RWPE2 (cell line): ENCODE results near the gene UNC93B1.

Experiments
- ATAC-seq: fragments of 200-7000 bp; cut with Tn5 transposase; 3 replicates; pipeline ENCODE4 v1.9.1; 2021; ENCODE audit warnings: low read depth
- DNase-seq: peaks from one replicate; pipeline ENCODE4 v3.0.0-alpha.2; 2020; ENCODE audit warnings: low spot score
- H3K27ac ChIP-seq: fragments of 450-650 bp; 2 replicates; pipeline ENCODE4 v1.5.1; 2017; ENCODE audit warnings: mild to moderate bottlenecking; ENCODE audit not compliant: poor library complexity, severe bottlenecking
- H3K27me3 ChIP-seq: fragments of 250-450 bp; sonication (Bioruptor Pico); 2 replicates; pipeline ENCODE4 v1.5.1; 2021; ENCODE audit warnings: mild to moderate bottlenecking, moderate library complexity; ENCODE audit not compliant: insufficient read depth, poor library complexity, severe bottlenecking
- H3K36me3 ChIP-seq: fragments of 250-450 bp; sonication (Bioruptor Pico); 2 replicates; pipeline ENCODE4 v1.5.1; 2020; ENCODE audit warnings: low read depth, mild to moderate bottlenecking, moderate library complexity
- H3K4me1 ChIP-seq: fragments of 250-450 bp; sonication (Bioruptor Pico); 2 replicates; pipeline ENCODE4 v1.5.1; 2021; ENCODE audit warnings: mild to moderate bottlenecking, moderate library complexity; ENCODE audit not compliant: insufficient read depth, poor library complexity, severe bottlenecking
- H3K4me3 ChIP-seq: fragments of 250-450 bp; sonication (Bioruptor Pico); 2 replicates; pipeline ENCODE4 v1.5.1; 2021; ENCODE audit warnings: mild to moderate bottlenecking, moderate library complexity; ENCODE audit not compliant: severe bottlenecking
- H3K9me3 ChIP-seq: fragments of 250-450 bp; sonication (Bioruptor Pico); 2 replicates; pipeline ENCODE4 v1.5.1; 2021; ENCODE audit warnings: mild to moderate bottlenecking, moderate library complexity; ENCODE audit not compliant: severe bottlenecking
- CTCF ChIP-seq: fragments of 450-650 bp; IDR thresholded peaks from one replicate; pipeline ENCODE4 v1.5.1; 2017; ENCODE audit warnings: mild to moderate bottlenecking, moderate library complexity; ENCODE audit not compliant: poor library complexity, severe bottlenecking

The UNC93B1 gene

DNA sequence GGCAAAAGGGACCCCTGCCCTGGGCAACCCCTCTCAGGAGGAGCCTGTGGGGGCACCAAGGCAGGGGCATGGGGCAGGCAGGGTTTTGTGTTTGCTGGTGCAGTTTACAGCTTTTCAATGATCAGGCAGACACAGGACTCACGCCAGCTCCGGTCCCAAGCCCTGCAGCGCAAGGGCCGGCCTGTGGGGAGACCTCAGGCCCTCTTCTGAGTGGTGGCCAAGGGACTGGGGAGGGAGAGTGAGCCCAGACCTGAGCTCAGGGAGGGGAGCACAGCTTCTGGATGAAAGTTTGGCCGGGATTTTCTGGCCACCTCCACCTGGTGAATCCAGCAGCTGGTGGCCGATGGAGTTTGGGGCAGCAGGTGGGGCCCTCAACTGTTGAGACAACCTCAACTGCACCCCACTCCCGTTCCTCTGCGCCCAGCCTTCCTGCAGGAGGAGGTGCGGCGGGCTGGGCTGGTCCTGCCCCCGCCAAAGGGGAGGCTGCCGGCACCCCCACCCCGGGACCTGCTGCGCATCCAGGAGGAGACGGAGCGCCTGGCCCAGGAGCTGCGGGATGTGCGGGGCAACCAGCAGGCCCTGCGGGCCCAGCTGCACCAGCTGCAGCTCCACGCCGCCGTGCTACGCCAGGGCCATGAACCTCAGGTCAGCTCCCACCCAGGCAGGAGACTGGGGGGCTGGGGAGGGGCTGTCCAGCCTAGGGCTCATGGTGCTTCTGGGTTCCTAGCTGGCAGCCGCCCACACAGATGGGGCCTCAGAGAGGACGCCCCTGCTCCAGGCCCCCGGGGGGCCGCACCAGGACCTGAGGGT is 38.5 kb upstream of the UNC93B1 start:
- H3K36me3 ChIP-seq, result 0 out of 2 replicates have a peak, but pooled peaks cover 11% of the 10 kb centered on the region
- no peak for TF ChIP-seq CTCF
- H3K27me3 ChIP-seq, result no peaks in the 10 kb centered on the region
- no peak overlapping the region for H3K4me3 ChIP-seq
- ATAC-seq, result no peak
- DNase-seq, result peak; percentile 60
- peaks cover 4% of the 10 kb centered on the region for H3K4me1 ChIP-seq
- H3K27ac ChIP-seq, result no peak overlapping the region
- no peaks in the 10 kb centered on the region for H3K9me3 ChIP-seq

- no peak for TF ChIP-seq CTCF
- H3K36me3 ChIP-seq, result 0 out of 2 replicates have a peak, but pooled peaks cover 10% of the 10 kb centered on the region
- DNase-seq, result no peak
- no peaks in the 10 kb centered on the region for H3K9me3 ChIP-seq
- H3K4me3 ChIP-seq, result no peak overlapping the region
- peaks cover 4% of the 10 kb centered on the region for H3K4me1 ChIP-seq
- H3K27ac ChIP-seq, result peak overlapping the region; percentile 67
- H3K27me3 ChIP-seq, result no peaks in the 10 kb centered on the region
- ATAC-seq, result no peak
Observed at GRCh38 chr11:68041617-68042218, 37.8 kb upstream of the UNC93B1 start.

DNA sequence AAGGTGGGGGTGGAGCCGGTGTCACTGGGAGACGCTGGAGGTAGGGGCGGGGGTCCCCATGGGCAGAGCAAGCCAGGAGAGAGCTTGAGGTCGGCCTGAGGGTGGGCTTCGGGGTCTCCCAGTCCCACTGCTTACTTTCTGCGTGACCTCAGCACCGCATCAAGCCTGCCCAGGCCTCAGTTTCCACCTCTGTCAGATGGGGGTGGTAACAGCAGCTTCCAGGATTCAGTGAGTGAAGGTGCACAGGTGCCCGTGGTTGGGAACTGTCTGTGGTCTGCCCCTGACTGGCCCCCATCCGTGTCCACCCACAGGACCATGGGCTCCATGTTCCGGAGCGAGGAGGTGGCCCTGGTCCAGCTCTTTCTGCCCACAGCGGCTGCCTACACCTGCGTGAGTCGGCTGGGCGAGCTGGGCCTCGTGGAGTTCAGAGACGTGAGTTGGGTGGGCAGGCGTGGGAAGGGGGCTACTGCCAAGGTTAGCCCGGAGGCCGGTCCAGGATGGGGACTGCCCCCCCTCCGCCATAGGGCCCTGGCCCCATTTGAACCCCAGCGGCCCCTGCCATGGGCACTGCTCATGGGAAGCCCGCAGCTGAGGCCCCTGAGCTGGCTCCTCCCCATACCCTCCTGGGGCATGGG is 37.2 kb upstream of the UNC93B1 start:
- Histone ChIP-seq H3K27me3 (no peaks in the 10 kb centered on the region), H3K36me3 (0 out of 2 replicates have a peak, but pooled peaks cover 10% of the 10 kb centered on the region), H3K4me1 (peaks cover 4% of the 10 kb centered on the region), H3K9me3 (no peaks in the 10 kb centered on the region), H3K27ac (peak overlapping the region; percentile 67), H3K4me3 (peak overlapping the region; percentile 48)
- DNase-seq, result peak; percentile 45
- ATAC-seq, result no peak
- no peak for TF ChIP-seq CTCF

DNA sequence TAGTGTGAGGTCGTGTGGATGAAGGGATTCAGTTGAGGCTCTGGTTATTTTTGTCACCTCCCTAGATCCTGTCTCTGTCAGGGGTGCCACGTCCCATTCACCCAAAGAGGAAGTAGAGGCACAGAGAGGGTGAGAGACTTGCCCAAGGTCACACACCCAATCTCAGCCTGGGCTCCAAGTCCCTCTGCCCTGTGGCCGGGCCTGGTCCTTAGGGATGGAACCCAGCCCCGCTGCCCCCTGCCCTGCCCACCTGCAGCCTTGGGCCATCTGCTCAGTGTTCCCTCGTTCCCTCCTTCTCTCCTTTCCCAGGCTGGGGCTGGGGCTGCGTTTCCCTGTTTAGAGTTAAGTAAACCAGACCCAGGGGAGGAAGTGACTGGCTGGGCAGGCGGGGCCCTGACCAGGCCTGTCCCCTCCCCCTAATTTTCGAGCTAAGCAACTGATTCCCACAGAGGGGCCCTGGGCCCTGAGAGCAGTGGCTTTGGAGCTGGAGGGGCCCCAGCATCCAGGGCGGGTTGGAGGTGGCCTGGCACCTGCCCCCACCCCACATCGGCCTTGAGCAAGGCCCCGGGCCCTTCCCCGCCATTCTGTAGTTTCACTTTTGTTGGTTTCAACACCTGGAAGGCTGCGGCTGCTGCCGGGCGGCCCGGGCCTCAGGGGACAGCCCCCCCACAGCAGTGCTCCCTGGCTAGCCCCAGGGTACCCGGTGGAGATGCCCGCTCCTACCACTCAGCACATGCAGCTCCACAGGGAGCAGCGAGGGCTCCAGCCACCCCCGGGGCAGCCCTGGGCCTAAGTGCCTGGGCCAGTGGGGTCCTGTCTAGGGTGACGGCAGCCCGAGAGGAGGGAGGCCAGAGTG is 36.4 kb upstream of the UNC93B1 start:
- peak; percentile 62 for ATAC-seq
- Histone ChIP-seq H3K27ac (peak overlapping the region; percentile 67), H3K4me3 (peak overlapping the region; percentile 48), H3K9me3 (no peaks in the 10 kb centered on the region), H3K4me1 (peaks cover 4% of the 10 kb centered on the region), H3K36me3 (0 out of 2 replicates have a peak, but pooled peaks cover 7% of the 10 kb centered on the region), H3K27me3 (no peaks in the 10 kb centered on the region)
- no peak for TF ChIP-seq CTCF
- DNase-seq, result peak; percentile 58
